ENCODE results near the gene ALK.

Gene ALK

DNA sequence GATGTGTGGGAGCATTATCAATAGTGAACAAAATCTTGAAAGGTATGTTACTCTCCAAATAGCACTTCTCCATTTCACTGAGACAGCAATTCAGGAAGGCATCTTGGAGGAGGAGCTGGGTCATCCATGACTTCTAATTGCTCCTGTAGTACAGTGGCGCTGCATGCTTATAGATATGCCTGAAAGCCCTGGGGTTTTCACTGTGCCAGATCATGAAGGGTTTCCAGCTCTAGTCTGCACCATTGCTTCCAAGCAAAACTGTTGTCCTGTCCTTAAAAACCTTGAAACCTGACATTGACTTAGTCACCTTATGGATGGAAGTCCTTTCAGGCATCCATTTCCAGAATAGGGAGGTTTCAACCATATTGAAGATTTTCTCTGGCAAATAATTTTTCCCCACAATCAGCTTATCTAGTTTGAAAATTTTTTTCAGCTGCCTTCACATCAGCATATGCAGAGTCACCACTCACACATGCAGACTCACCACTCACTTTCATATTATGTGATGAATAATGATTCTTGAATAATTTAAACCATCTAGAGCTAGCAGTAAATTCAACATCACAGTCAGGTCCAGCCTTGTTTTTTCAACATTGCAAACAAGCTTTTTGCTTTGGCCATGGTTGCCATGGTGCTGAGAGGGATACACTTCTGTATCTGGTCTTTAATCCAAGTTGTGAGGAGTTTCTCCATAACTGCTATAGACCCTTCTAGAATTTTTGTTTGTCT is 509.0 kb downstream of the ALK start:
- CTCF ChIA-PET: no interaction called here
- Histone ChIP-seq H3K4me1 (ENCODE audit: control insufficient read depth, insufficient read depth, low read length) (no peaks in the 10 kb centered on the region), H3K36me3 (ENCODE audit: control insufficient read depth in 2 of 2, insufficient read depth in 1 of 2, low read length in 2 of 2) (no peaks in the 10 kb centered on the region), H3K27ac (ENCODE audit: extremely low read depth, low read depth, low read length) (no peak overlapping the region), H3K4me3 (ENCODE audit: low read depth, low read length) (no peak overlapping the region), H3K9me3 (ENCODE audit: control insufficient read depth, insufficient read depth, low read depth, low read length) (no peaks in the 10 kb centered on the region)
- POLR2A ChIA-PET: no interaction called here
- TF ChIP-seq, protein P1, sequence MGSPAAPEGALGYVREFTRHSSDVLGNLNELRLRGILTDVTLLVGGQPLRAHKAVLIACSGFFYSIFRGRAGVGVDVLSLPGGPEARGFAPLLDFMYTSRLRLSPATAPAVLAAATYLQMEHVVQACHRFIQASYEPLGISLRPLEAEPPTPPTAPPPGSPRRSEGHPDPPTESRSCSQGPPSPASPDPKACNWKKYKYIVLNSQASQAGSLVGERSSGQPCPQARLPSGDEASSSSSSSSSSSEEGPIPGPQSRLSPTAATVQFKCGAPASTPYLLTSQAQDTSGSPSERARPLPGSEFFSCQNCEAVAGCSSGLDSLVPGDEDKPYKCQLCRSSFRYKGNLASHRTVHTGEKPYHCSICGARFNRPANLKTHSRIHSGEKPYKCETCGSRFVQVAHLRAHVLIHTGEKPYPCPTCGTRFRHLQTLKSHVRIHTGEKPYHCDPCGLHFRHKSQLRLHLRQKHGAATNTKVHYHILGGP (tag by site-specific recombination; IDR thresholded peaks at IDR 0.05): no peak
- TF ChIP-seq, protein P2, sequence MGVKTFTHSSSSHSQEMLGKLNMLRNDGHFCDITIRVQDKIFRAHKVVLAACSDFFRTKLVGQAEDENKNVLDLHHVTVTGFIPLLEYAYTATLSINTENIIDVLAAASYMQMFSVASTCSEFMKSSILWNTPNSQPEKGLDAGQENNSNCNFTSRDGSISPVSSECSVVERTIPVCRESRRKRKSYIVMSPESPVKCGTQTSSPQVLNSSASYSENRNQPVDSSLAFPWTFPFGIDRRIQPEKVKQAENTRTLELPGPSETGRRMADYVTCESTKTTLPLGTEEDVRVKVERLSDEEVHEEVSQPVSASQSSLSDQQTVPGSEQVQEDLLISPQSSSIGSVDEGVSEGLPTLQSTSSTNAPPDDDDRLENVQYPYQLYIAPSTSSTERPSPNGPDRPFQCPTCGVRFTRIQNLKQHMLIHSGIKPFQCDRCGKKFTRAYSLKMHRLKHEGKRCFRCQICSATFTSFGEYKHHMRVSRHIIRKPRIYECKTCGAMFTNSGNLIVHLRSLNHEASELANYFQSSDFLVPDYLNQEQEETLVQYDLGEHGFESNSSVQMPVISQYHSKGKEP (tag by site-specific recombination; IDR thresholded peaks at IDR 0.05): no peak
- TF ChIP-seq ZNF335 (tag by site-specific recombination; conservative IDR thresholded peaks at IDR 0.05) (no peak), ZNF146 (tag by site-specific recombination; IDR thresholded peaks at IDR 0.05) (no peak), ZNF621 (tag by site-specific recombination; IDR thresholded peaks at IDR 0.05) (no peak)
- TF ChIP-seq, protein P3, sequence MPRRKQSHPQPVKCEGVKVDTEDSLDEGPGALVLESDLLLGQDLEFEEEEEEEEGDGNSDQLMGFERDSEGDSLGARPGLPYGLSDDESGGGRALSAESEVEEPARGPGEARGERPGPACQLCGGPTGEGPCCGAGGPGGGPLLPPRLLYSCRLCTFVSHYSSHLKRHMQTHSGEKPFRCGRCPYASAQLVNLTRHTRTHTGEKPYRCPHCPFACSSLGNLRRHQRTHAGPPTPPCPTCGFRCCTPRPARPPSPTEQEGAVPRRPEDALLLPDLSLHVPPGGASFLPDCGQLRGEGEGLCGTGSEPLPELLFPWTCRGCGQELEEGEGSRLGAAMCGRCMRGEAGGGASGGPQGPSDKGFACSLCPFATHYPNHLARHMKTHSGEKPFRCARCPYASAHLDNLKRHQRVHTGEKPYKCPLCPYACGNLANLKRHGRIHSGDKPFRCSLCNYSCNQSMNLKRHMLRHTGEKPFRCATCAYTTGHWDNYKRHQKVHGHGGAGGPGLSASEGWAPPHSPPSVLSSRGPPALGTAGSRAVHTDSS (tag by site-specific recombination; IDR thresholded peaks at IDR 0.05): no peak
- TF ChIP-seq, protein P4, sequence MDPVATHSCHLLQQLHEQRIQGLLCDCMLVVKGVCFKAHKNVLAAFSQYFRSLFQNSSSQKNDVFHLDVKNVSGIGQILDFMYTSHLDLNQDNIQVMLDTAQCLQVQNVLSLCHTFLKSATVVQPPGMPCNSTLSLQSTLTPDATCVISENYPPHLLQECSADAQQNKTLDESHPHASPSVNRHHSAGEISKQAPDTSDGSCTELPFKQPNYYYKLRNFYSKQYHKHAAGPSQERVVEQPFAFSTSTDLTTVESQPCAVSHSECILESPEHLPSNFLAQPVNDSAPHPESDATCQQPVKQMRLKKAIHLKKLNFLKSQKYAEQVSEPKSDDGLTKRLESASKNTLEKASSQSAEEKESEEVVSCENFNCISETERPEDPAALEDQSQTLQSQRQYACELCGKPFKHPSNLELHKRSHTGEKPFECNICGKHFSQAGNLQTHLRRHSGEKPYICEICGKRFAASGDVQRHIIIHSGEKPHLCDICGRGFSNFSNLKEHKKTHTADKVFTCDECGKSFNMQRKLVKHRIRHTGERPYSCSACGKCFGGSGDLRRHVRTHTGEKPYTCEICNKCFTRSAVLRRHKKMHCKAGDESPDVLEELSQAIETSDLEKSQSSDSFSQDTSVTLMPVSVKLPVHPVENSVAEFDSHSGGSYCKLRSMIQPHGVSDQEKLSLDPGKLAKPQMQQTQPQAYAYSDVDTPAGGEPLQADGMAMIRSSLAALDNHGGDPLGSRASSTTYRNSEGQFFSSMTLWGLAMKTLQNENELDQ (tag by site-specific recombination; IDR thresholded peaks at IDR 0.05; ENCODE audit: low read depth): no peak
- TF ChIP-seq, protein P5, sequence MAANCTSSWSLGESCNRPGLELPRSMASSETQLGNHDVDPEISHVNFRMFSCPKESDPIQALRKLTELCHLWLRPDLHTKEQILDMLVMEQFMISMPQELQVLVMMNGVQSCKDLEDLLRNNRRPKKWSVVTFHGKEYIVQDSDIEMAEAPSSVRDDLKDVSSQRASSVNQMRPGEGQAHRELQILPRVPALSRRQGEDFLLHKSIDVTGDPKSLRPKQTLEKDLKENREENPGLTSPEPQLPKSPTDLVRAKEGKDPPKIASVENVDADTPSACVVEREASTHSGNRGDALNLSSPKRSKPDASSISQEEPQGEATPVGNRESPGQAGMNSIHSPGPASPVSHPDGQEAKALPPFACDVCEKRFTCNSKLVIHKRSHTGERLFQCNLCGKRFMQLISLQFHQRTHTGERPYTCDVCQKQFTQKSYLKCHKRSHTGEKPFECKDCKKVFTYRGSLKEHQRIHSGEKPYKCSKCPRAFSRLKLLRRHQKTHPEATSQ (tag by site-specific recombination; IDR thresholded peaks at IDR 0.05): no peak
- TF ChIP-seq, protein P6, sequence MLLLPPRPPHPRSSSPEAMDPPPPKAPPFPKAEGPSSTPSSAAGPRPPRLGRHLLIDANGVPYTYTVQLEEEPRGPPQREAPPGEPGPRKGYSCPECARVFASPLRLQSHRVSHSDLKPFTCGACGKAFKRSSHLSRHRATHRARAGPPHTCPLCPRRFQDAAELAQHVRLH (tag by site-specific recombination; IDR thresholded peaks at IDR 0.05): no peak
- TF ChIP-seq, protein P7, sequence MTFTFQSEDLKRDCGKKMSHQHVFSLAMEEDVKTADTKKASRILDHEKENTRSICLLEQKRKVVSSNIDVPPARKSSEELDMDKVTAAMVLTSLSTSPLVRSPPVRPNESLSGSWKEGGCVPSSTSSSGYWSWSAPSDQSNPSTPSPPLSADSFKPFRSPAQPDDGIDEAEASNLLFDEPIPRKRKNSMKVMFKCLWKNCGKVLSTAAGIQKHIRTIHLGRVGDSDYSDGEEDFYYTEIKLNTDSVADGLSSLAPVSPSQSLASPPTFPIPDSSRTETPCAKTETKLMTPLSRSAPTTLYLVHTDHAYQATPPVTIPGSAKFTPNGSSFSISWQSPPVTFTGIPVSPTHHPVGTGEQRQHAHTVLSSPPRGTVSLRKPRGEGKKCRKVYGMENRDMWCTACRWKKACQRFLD (tag by site-specific recombination; IDR thresholded peaks at IDR 0.05): no peak

DNA sequence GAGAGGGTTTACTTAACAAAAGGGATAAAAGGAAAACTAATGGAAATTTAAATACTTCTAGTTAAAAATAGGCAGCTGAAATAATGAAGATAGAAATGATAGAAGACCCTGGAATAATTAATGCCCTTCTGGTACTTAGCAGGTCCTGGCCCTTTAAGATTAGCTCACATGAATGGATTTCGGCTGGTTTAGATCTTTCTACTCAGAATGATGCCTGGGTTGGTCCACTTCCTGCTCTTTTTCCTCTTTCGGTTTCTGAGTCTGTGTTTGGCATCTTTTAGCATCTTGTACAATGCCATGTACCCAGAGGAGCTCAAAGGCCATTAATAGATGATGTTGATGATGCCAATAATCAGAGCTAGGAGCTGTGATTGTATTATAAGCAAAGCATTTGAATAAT is 515.7 kb downstream of the ALK start:
- H3K4me3 ChIP-seq (ENCODE audit: low read depth, low read length): no peak overlapping the region
- H3K9me3 ChIP-seq (ENCODE audit: control insufficient read depth, insufficient read depth, low read depth, low read length): no peaks in the 10 kb centered on the region
- no peaks in the 10 kb centered on the region for H3K4me1 ChIP-seq (ENCODE audit: control insufficient read depth, insufficient read depth, low read length)
- no peaks in the 10 kb centered on the region for H3K36me3 ChIP-seq (ENCODE audit: control insufficient read depth in 2 of 2, insufficient read depth in 1 of 2, low read length in 2 of 2)
- TF ChIP-seq, protein P8, sequence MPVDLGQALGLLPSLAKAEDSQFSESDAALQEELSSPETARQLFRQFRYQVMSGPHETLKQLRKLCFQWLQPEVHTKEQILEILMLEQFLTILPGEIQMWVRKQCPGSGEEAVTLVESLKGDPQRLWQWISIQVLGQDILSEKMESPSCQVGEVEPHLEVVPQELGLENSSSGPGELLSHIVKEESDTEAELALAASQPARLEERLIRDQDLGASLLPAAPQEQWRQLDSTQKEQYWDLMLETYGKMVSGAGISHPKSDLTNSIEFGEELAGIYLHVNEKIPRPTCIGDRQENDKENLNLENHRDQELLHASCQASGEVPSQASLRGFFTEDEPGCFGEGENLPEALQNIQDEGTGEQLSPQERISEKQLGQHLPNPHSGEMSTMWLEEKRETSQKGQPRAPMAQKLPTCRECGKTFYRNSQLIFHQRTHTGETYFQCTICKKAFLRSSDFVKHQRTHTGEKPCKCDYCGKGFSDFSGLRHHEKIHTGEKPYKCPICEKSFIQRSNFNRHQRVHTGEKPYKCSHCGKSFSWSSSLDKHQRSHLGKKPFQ (tag by site-specific recombination; IDR thresholded peaks at IDR 0.05): no peak
- TF ChIP-seq ZNF596 (tag by site-specific recombination; IDR thresholded peaks at IDR 0.05): no peak
- TF ChIP-seq, protein P9, sequence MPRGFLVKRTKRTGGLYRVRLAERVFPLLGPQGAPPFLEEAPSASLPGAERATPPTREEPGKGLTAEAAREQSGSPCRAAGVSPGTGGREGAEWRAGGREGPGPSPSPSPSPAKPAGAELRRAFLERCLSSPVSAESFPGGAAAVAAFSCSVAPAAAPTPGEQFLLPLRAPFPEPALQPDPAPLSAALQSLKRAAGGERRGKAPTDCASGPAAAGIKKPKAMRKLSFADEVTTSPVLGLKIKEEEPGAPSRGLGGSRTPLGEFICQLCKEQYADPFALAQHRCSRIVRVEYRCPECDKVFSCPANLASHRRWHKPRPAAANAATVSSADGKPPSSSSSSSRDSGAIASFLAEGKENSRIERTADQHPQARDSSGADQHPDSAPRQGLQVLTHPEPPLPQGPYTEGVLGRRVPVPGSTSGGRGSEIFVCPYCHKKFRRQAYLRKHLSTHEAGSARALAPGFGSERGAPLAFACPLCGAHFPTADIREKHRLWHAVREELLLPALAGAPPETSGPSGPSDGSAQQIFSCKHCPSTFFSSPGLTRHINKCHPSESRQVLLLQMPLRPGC (tag by site-specific recombination; IDR thresholded peaks at IDR 0.05): no peak
- TF ChIP-seq ZNF529 (tag by site-specific recombination; IDR thresholded peaks at IDR 0.05; ENCODE audit: insufficient replicate concordance): no peak
- ChIA-PET POLR2A (no interaction called here), CTCF (no interaction called here)
- H3K27ac ChIP-seq (ENCODE audit: extremely low read depth, low read depth, low read length): no peak overlapping the region

Measured in HEK293 (cell line).